ENCODE measurements around the gene EFCAB7.

Gene EFCAB7

GRCh38 chr1:63601061-63601460 is 77.7 kb downstream of the EFCAB7 start:
- H3K4me3 ChIP-seq (ENCODE audit: low read depth, low read length) = no peak overlapping the region

- no peak overlapping the region for H3K4me3 ChIP-seq (ENCODE audit: low read depth, low read length)
Observed at GRCh38 chr1:63601463-63601862, 78.1 kb downstream of the EFCAB7 start.

GRCh38 chr1:63601912-63602311 is 78.6 kb downstream of the EFCAB7 start:
- H3K4me3 ChIP-seq (ENCODE audit: low read depth, low read length) = no peak overlapping the region

GRCh38 chr1:63602629-63603028 is 79.3 kb downstream of the EFCAB7 start:
- no peak overlapping the region for H3K4me3 ChIP-seq (ENCODE audit: low read depth, low read length)

GRCh38 chr1:63603810-63604209 is 80.5 kb downstream of the EFCAB7 start:
- H3K4me3 ChIP-seq (ENCODE audit: low read depth, low read length) = no peak overlapping the region

GRCh38 chr1:63607322-63607721 is 84.0 kb downstream of the EFCAB7 start:
- H3K4me3 ChIP-seq (ENCODE audit: low read depth, low read length) = no peak overlapping the region

GRCh38 chr1:63611231-63611630 is 87.9 kb downstream of the EFCAB7 start:
- H3K4me3 ChIP-seq (ENCODE audit: low read depth, low read length) = no peak overlapping the region

GRCh38 chr1:63612564-63612963 is 89.2 kb downstream of the EFCAB7 start:
- no peak overlapping the region for H3K4me3 ChIP-seq (ENCODE audit: low read depth, low read length)

GRCh38 chr1:63612971-63613370 is 89.6 kb downstream of the EFCAB7 start:
- H3K4me3 ChIP-seq (ENCODE audit: low read depth, low read length) = no peak overlapping the region

GRCh38 chr1:63615768-63616420 is 92.6 kb downstream of the EFCAB7 start:
- H3K4me3 ChIP-seq (ENCODE audit: low read depth, low read length) = no peak overlapping the region

GRCh38 chr1:63617450-63617849 is 94.1 kb downstream of the EFCAB7 start:
- H3K4me3 ChIP-seq (ENCODE audit: low read depth, low read length) = no peak overlapping the region

- no peak overlapping the region for H3K4me3 ChIP-seq (ENCODE audit: low read depth, low read length)
Observed at GRCh38 chr1:63618011-63618410, 94.7 kb downstream of the EFCAB7 start.

GRCh38 chr1:63619558-63619957 is 96.2 kb downstream of the EFCAB7 start:
- no peak overlapping the region for H3K4me3 ChIP-seq (ENCODE audit: low read depth, low read length)

GRCh38 chr1:63620671-63621070 is 97.3 kb downstream of the EFCAB7 start:
- no peak overlapping the region for H3K4me3 ChIP-seq (ENCODE audit: low read depth, low read length)

- no peak overlapping the region for H3K4me3 ChIP-seq (ENCODE audit: low read depth, low read length)
Observed at GRCh38 chr1:63621075-63621474, 97.8 kb downstream of the EFCAB7 start.

- H3K4me3 ChIP-seq (ENCODE audit: low read depth, low read length) = no peak overlapping the region
Observed at GRCh38 chr1:63621698-63622097, 98.4 kb downstream of the EFCAB7 start.
